GM12875 (cell line): ENCODE measurements around the gene KLF4.

ENCODE experiments used
- H3K4me3 ChIP-seq: one replicate; pipeline ENCODE4 v1.5.1; 2011; ENCODE audit warnings: low read depth, low read length, control low read depth
- TF ChIP-seq, protein P1 (sequence below): IDR thresholded peaks from 2 replicates; pipeline ENCODE4 v1.5.1; 2011; ENCODE audit warnings: low read depth, mild to moderate bottlenecking, control low read depth, inconsistent platforms, low read length, moderate library complexity, borderline replicate concordance; ENCODE audit not compliant: insufficient read depth

KLF4 gene

DNA sequence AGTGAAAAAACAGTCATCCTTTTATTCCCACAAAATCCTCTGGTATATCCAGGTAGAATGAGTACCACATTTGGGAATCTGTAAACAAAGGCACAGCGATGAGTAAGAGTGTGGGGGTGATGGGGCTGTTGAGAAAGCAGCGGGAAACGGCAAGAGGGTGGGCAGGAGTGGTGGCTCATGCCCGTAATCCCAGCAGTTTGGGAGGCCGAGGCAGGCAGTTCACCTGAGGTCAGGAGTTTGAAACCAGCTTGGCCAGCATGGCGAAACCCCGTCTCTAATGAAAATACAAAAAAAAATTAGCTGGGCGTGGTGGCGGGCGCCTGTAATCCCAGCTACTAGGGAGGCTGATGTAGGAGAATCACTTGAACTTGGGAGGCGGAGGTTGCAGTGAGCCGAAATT lies 43.1 kb downstream of the KLF4 start:
- TF ChIP-seq, protein P1, sequence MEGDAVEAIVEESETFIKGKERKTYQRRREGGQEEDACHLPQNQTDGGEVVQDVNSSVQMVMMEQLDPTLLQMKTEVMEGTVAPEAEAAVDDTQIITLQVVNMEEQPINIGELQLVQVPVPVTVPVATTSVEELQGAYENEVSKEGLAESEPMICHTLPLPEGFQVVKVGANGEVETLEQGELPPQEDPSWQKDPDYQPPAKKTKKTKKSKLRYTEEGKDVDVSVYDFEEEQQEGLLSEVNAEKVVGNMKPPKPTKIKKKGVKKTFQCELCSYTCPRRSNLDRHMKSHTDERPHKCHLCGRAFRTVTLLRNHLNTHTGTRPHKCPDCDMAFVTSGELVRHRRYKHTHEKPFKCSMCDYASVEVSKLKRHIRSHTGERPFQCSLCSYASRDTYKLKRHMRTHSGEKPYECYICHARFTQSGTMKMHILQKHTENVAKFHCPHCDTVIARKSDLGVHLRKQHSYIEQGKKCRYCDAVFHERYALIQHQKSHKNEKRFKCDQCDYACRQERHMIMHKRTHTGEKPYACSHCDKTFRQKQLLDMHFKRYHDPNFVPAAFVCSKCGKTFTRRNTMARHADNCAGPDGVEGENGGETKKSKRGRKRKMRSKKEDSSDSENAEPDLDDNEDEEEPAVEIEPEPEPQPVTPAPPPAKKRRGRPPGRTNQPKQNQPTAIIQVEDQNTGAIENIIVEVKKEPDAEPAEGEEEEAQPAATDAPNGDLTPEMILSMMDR: no peak
- H3K4me3 ChIP-seq: no peak overlapping the region

DNA sequence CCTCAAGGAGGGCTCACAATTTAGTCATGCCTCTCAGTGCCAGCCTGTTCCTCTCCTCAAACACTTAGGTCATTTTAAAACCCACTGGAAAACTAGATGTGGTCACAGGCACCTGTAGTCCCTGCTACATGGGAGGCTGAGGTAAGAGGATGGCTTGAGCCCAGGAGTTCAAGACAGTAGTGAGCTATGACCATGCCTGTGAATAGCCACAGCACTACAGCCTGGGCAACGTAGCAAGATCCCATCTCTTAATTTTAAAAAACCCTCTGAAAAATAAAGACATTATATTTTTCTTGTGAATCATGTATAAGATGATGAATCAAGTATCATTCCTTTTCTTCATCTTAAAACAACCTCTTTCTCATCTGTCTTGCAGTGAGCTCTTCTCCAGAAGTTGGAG lies 45.8 kb downstream of the KLF4 start:
- TF ChIP-seq, protein P1: no peak

DNA sequence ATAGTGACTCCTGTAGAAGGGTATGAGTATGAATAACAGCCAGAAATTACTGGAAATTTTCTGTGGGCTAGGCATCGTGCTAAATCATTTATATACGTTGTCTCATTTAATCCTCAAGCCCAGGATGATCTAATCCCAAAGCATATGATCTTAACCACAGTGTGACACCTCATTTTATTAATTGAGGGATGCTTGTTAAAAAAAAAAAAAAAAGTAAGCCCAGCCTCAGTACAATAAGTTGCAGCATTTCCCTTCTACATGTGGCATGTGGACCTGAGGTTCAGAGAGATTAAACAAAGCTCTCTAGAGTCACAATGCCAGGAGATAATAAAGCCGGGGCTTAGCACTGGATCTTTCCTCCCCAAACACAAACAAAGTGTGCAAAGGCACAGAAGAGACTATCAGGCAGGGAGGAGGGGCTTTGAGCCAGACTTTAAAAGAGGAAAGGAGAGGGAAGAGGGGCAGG lies 49.5 kb downstream of the KLF4 start:
- TF ChIP-seq, protein P1: no peak
- no peak overlapping the region for H3K4me3 ChIP-seq

More for the DNA sequence above, 45.8 kb downstream of the KLF4 start:
- no peak overlapping the region for H3K4me3 ChIP-seq

DNA sequence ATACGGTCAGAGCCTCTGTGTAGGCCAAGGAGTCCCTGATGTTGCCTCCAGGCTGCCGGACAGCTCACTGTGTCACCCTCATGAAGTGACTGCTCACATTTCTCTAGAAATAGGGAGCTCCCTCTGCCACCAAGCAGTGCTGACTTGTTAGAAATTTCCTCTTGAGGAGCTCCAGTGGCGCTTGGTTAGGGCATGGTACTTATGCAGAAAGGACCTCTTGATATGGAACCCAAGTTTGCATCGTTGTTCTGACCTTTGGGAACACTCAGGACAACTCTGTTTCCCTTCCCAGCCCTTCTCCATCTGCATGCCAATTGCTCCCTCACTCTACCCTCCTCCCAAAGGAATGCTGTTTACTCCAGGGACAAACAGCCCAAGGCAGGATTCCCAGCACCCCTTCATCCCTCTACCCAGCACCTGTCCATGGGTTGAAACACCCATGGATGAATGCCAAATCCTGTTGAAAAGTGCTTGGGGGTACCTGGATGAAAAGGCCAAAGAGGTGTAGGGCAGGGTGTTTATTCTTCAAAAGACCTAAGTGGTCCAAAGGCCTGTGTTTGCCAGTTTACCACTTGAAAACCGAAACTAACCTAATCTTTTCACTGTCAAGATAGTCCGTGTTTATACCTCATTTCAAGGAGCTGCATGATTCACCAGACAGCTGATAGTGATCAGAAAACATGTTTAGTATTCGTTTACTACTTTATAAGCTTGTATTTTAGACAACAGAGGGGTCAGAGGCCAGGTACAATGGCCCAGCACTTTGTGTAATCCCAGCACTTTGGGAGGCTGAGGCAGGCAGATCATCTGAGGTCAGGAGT lies 51.1 kb downstream of the KLF4 start:
- H3K4me3 ChIP-seq: no peak overlapping the region
- TF ChIP-seq, protein P1: no peak

DNA sequence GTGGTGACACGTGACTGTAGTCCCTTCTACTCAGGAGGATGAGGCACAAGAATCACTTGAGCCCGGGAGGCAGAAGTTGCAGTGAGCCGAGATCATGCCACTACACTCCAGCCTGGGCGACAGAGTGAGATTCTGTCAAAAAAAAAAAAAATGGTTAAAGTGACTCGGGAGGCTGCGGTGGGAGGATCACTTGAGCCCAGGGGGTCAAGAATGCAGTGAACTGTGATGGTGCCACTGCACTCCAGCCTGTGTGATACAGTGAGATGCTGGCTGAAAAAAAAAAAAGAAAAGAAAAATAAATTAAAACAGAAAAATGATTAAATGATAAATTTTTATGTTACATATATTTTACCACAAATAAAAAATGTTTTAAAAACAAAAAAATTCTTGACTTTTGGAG lies 51.9 kb downstream of the KLF4 start:
- TF ChIP-seq, protein P1: no peak
- no peak overlapping the region for H3K4me3 ChIP-seq

DNA sequence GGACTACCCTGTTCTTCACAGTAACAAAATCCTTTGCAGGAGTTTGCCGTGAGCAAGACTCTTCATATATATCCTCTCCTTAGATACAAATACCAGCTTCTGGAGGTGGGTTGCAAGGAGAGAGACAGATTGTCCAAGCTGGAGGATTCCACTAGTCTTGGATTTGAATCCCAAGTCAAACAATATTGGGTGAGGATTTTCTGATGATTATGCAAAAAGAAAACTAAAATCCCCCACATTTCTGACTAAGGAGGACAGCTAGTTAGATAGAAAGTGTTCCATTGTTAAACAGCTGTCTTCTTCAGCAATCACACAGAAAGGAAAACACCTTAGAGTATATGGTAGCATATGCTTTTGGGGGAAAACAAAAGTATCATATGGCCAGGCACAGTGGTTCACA lies 54.2 kb downstream of the KLF4 start:
- TF ChIP-seq, protein P1: no peak
- H3K4me3 ChIP-seq: no peak overlapping the region
